ENCODE data around the gene TLE2.

The TLE2 gene

DNA sequence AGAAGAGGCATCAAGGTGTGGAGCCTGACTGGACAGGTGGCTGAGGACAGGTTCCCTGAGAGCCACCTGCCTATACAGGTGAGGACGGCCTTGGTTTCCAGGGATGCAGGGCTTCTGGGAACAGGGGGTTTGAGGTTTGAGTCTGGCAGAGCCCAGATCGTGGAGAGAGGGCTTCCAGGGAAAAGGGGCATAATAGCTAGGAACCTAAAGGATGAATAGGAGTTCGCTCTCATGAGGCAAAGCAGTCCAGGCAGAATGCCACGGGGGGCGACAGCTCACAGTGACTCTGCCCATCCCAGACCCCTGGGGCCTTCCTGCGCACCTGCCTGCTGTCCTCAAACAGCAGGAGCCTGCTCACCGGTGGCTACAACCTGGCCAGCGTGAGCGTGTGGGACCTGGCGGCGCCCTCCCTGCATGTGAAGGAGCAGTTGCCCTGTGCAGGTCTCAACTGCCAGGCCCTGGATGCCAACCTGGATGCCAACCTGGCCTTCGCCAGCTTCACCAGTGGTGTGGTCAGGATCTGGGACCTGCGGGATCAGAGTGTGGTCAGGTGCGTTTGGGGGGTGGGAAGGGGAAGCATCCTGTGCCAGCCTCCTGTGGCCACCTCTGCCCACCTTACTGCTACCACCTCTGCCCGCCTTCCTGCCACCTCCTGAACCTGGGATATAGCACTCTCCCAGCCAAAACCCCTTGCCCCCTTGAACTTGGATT is 39.7 kb downstream of the TLE2 start:
- no peak overlapping the region for H3K4me3 ChIP-seq
- DNase-seq (ENCODE audit: low spot score) = no peak
- TF ChIP-seq, protein P1, sequence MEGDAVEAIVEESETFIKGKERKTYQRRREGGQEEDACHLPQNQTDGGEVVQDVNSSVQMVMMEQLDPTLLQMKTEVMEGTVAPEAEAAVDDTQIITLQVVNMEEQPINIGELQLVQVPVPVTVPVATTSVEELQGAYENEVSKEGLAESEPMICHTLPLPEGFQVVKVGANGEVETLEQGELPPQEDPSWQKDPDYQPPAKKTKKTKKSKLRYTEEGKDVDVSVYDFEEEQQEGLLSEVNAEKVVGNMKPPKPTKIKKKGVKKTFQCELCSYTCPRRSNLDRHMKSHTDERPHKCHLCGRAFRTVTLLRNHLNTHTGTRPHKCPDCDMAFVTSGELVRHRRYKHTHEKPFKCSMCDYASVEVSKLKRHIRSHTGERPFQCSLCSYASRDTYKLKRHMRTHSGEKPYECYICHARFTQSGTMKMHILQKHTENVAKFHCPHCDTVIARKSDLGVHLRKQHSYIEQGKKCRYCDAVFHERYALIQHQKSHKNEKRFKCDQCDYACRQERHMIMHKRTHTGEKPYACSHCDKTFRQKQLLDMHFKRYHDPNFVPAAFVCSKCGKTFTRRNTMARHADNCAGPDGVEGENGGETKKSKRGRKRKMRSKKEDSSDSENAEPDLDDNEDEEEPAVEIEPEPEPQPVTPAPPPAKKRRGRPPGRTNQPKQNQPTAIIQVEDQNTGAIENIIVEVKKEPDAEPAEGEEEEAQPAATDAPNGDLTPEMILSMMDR (IDR thresholded peaks at IDR 0.05) = no peak
- H3K27ac ChIP-seq = no peak overlapping the region

- DNase-seq (ENCODE audit: low spot score) = no peak
- Histone ChIP-seq H3K4me3 (no peak overlapping the region), H3K27ac (no peak overlapping the region)
- TF ChIP-seq, protein P1 (IDR thresholded peaks at IDR 0.05) = no peak
These were observed 40.5 kb downstream of the TLE2 start for GRCh38 chr19:2988568-2988967.

DNA sequence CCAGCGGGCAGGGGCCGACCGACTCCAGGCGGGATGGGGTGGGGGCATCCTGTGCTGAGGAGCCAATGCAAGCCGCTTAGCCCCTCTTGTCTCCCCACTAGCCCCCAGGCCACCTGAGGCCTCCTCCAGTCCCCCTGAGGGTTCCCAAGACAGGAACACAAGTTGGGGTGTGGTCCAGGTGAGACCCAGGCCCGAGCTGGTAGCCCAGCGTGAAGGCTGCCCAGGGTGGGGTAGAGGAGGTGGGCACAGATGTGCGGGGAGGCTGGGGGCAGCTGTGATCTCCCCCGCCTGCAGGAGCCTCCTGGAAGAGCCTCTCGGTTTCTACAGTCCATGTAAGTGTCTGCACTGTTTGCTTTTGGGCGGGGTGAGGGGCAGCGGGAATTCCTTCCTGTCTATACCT is 41.3 kb downstream of the TLE2 start:
- no peak overlapping the region for H3K4me3 ChIP-seq
- H3K27ac ChIP-seq = no peak overlapping the region
- TF ChIP-seq, protein P1 (IDR thresholded peaks at IDR 0.05) = no peak
- DNase-seq (ENCODE audit: low spot score) = no peak

DNA sequence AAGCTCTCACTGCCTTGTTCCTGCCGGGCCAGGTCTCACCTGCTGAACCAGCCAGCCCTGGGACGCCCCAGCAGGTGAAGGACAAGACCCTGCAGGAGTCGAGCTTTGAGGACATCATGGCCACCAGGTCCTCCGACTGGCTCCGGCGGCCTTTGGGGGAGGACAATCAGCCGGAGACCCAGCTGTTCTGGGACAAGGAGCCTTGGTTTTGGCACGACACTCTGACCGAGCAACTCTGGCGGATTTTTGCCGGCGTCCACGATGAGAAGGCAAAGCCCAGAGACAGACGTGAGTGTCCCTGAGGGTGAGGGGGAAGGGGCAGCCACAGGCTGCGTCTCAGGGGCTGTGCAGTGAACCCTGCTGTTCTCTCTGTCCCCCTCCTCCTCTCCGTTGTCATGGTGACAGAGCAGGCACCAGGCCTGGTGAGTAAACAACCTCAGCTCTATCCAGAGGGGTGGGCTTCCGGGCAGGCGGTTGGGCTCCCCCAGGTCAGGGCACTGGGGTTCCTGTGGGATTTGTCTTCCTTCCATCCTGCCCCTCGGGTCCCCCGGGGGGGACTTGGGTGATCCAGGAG is 42.0 kb downstream of the TLE2 start:
- TF ChIP-seq, protein P1 (IDR thresholded peaks at IDR 0.05) = no peak
- Histone ChIP-seq H3K27ac (peak overlapping the region in 1 of 2 donors; percentile 1), H3K4me3 (no peak overlapping the region)
- no peak for DNase-seq (ENCODE audit: low spot score)

DNA sequence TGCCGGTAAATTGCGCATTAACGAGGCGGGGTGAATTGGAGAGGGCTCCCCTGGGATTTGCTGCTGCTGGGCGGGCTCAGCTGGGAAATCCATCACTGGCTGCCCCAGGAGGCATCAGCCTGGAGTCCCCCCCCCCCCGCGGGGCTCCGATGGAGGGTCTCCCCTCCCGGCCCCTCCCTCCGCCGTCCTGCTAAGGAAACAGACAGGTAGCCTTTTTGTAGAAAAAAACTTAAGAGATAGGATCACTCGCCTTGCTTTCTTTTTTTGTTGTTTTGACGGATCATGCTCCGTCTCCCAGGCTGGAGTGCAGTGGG is 44.9 kb downstream of the TLE2 start:
- H3K27ac ChIP-seq = peak overlapping the region; percentile 90
- TF ChIP-seq, protein P1 (IDR thresholded peaks at IDR 0.05) = no peak
- peak overlapping the region; percentile 66 for H3K4me3 ChIP-seq
- no peak for DNase-seq (ENCODE audit: low spot score)

- Histone ChIP-seq H3K27ac (peak overlapping the region; percentile 90), H3K4me3 (peak overlapping the region; percentile 66)
- DNase-seq (ENCODE audit: low spot score) = peak; percentile 93
- TF ChIP-seq, protein P1 (IDR thresholded peaks at IDR 0.05) = no peak
These were observed 45.5 kb downstream of the TLE2 start for GRCh38 chr19:2983351-2984214.
